Upper lobe of left lung (tissue), 6 donors: ENCODE measurements around the gene BACH1. TPM values are rescaled to one million over a fixed set of nuclear protein-coding genes. Genes with fewer than 3 reads are reported as not detected.

Experiments used
- ATAC-seq, 2 donors: fragments of 200-7000 bp; cut with Tn5 transposase; one replicate each; pipeline ENCODE4 v1.9.1; 2022; ENCODE audit warnings: mild to moderate bottlenecking in 2 of 2, moderate library complexity in 2 of 2; ENCODE audit not compliant: low FRiP score in 2 of 2
- DNase-seq, 2 donors: peaks; one replicate each; pipeline ENCODE4 v3.0.0-alpha.2; 2019 to 2020
- H3K27ac ChIP-seq, 4 donors: fragments of 200-600 bp; sonication (generic); one replicate each; pipeline ENCODE4 v1.5.1; 2016 to 2019
- H3K27me3 ChIP-seq, 4 donors: fragments of 200-600 bp; sonication (generic); one replicate each; pipeline ENCODE4 v1.5.1; 2017 to 2019
- H3K36me3 ChIP-seq, 4 donors: fragments of 200-600 bp; sonication (generic); one replicate each; pipeline ENCODE4 v1.5.1; 2016 to 2019
- H3K4me1 ChIP-seq, 4 donors: fragments of 200-600 bp; sonication (generic); one replicate each; pipeline ENCODE4 v1.5.1; 2018 to 2019
- H3K4me3 ChIP-seq, 4 donors: fragments of 200-600 bp; sonication (generic); one replicate each; pipeline ENCODE4 v1.5.1; 2017 to 2019; ENCODE audit warnings: mild to moderate bottlenecking in 2 of 4, moderate library complexity in 1 of 4
- H3K9me3 ChIP-seq, 4 donors: fragments of 200-600 bp; sonication (generic); one replicate each; pipeline ENCODE4 v1.5.1; 2018 to 2019
- EP300 ChIP-seq, 4 donors: sonication (generic); formaldehyde crosslinking; IDR thresholded peaks; one replicate each; pipeline ENCODE4 v1.5.1; 2017; ENCODE audit warnings: antibody characterized with exemption in 4 of 4, control low read depth in 2 of 4
- POLR2A ChIP-seq, 4 donors: fragments of 450-650 bp; IDR thresholded peaks; one replicate each; pipeline ENCODE4 v1.5.1; 2016 to 2017; ENCODE audit warnings: antibody characterized with exemption in 4 of 4, mild to moderate bottlenecking in 2 of 4
- POLR2AphosphoS5 ChIP-seq, 2 donors: sonication (generic); formaldehyde crosslinking; IDR thresholded peaks; one replicate each; pipeline ENCODE4 v1.5.1; 2017; ENCODE audit warnings: antibody characterized with exemption in 2 of 2
- WGBS, 2 donors: methylation state at CpG; one replicate each; pipeline ENCODE4 v1.1.5; 2017 to 2018; 5-methylcytosine and 5-hydroxymethylcytosine counted together
- total RNA-seq, 6 donors: library from RNA; depleted of rRNA in 4 of 6; stranded (reverse); fragments of >200 nt in 4 of 6; gene quantifications; one replicate each; pipeline versions ENCODE4 v1.1.0 to v1.2.1, GENCODE V29; 2016 to 2021
- TF ChIP-seq, protein P1 (sequence below), 6 experiments: fragments of 450-650 bp in 4 of 6; fragments of 200-600 bp in 2 of 6; sonication (generic) in 2 of 6; IDR thresholded peaks; one replicate each; pipeline ENCODE4 v1.5.1; 2016 to 2019; ENCODE audit warnings: antibody characterized with exemption in 6 of 6
- donor health status: DM: no; HTN: no; CAD: no; lungs with moderate emphysema.
- donor health status: DM: no; HTN: yes; CAD: no; lungs with severe emphysema.

The BACH1 gene
- total RNA-seq, 6 donors from 2014 or later = 41.6 to 119 (median 78.9) TPM

DNA sequence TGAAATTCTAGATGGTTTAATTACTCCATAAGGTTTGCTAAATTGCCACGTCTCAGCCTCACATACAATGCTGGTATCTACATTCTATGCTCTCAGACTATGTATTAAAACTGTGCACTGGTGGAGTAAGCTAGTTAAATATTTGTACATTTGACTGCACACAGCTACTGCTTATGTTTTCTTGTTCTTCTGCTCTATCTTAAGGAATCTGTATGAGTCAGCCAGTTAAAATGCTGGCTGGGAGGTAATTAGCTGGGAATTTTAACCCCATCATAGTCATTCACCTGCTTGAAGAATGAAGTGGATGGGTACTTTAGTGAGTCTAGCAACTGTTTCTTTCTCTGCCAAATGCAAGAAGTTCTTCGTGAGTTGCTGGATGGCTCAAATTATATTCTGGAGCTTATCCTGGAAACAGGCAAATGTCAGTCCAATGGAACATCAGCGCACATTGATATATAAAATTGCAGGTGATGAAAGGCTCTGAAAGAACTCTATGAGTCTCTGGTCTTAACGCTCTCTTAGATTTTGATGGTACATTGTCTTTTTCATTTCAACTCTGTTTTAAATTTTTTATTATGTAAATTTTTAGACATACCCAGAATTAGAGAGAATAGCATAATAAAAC lies 83.4 kb downstream of the BACH1 start:
- Histone ChIP-seq H3K36me3 (no peaks in the 10 kb centered on the region), H3K27ac (no peak overlapping the region), H3K27me3 (no peaks in the 10 kb centered on the region), H3K9me3 (no peaks in the 10 kb centered on the region), H3K4me3 (no peak overlapping the region), H3K4me1 (no peaks in the 10 kb centered on the region)
- WGBS, 2 donors = 85 to 89% methylated on average over 4 of the region's 4 CpGs
- TF ChIP-seq, protein P1, sequence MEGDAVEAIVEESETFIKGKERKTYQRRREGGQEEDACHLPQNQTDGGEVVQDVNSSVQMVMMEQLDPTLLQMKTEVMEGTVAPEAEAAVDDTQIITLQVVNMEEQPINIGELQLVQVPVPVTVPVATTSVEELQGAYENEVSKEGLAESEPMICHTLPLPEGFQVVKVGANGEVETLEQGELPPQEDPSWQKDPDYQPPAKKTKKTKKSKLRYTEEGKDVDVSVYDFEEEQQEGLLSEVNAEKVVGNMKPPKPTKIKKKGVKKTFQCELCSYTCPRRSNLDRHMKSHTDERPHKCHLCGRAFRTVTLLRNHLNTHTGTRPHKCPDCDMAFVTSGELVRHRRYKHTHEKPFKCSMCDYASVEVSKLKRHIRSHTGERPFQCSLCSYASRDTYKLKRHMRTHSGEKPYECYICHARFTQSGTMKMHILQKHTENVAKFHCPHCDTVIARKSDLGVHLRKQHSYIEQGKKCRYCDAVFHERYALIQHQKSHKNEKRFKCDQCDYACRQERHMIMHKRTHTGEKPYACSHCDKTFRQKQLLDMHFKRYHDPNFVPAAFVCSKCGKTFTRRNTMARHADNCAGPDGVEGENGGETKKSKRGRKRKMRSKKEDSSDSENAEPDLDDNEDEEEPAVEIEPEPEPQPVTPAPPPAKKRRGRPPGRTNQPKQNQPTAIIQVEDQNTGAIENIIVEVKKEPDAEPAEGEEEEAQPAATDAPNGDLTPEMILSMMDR (IDR thresholded peaks at IDR 0.05) = no peak
- no peak for TF ChIP-seq POLR2AphosphoS5 (IDR thresholded peaks at IDR 0.05)
- no peak for TF ChIP-seq EP300 (IDR thresholded peaks at IDR 0.05)
- TF ChIP-seq POLR2A (IDR thresholded peaks at IDR 0.05) = no peak
- peak in 1 of 2 donors; percentile 43 for ATAC-seq
- no peak for DNase-seq

GRCh38 chr21:29384683-29385359 lies 86.1 kb downstream of the BACH1 start:
- H3K36me3 ChIP-seq = no peaks in the 10 kb centered on the region
- no peak for DNase-seq
- no peak overlapping the region for H3K4me3 ChIP-seq
- 68 to 70% methylated on average over 2 of the region's 2 CpGs for WGBS, 2 donors
- H3K4me1 ChIP-seq = no peaks in the 10 kb centered on the region
- TF ChIP-seq POLR2AphosphoS5 (IDR thresholded peaks at IDR 0.05) = no peak
- TF ChIP-seq, protein P1 (IDR thresholded peaks at IDR 0.05) = no peak
- TF ChIP-seq POLR2A (IDR thresholded peaks at IDR 0.05) = no peak
- no peak for TF ChIP-seq EP300 (IDR thresholded peaks at IDR 0.05)
- H3K9me3 ChIP-seq = no peaks in the 10 kb centered on the region
- H3K27me3 ChIP-seq = no peaks in the 10 kb centered on the region
- H3K27ac ChIP-seq = no peak overlapping the region
- no peak for ATAC-seq

DNA sequence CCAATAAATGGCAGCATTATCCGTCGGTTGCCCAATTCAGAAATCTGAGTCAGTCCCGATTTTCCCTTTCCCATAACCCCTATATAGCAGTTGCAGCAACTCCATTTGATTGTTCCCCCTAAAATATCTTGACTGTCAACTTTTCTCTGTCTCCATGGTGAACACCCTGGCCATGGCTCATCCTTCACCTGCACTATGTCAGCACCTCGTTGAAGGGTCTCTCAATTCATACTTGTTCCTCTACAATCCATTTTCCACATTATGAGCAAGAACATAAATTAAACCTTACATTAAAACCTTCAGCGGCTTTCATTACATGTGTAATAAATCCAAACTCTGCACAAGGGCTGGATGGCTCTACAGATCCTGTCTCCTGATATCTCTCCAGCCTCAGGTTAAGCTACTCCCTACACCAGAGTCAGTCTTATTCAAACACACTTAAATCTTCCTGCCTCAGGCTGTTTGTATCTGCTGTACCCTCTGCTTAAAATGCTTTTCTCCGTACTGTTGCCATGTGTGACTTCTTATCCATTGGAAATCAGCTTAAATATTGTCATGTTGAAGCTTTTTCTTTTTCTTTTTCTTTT lies 87.3 kb downstream of the BACH1 start:
- ATAC-seq (no peak), DNase-seq (no peak)
- 92 to 93% methylated on average over 6 of the region's 6 CpGs for WGBS, 2 donors
- Histone ChIP-seq H3K4me3 (no peak overlapping the region), H3K4me1 (no peaks in the 10 kb centered on the region), H3K36me3 (no peaks in the 10 kb centered on the region), H3K27me3 (no peaks in the 10 kb centered on the region), H3K9me3 (no peaks in the 10 kb centered on the region), H3K27ac (no peak overlapping the region)
- TF ChIP-seq POLR2A (IDR thresholded peaks at IDR 0.05) (no peak), POLR2AphosphoS5 (IDR thresholded peaks at IDR 0.05) (no peak), EP300 (IDR thresholded peaks at IDR 0.05) (no peak)
- TF ChIP-seq, protein P1 (IDR thresholded peaks at IDR 0.05) = no peak

DNA sequence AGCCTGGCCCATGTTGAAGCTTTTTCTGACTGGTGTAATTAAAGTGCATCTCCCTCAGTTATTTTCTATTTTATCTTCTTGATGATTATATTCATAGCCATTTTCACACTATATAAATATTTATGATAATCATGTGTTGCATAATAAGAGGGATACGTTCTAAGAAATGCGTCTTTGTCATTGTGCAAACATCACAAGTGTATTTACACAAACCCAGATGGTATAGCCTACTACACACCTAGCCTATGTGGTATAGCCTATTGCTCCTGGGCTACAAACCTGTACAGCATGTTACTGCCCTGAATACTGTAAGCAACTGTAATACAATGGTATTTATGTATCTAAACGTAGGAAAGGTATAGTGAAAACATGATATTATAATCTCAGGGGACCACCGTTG lies 88.1 kb downstream of the BACH1 start:
- H3K4me3 ChIP-seq = no peak overlapping the region
- DNase-seq (no peak), ATAC-seq (no peak)
- no peak overlapping the region for H3K27ac ChIP-seq
- H3K27me3 ChIP-seq = no peaks in the 10 kb centered on the region
- H3K36me3 ChIP-seq = no peaks in the 10 kb centered on the region
- no peaks in the 10 kb centered on the region for H3K4me1 ChIP-seq
- TF ChIP-seq EP300 (IDR thresholded peaks at IDR 0.05) = no peak
- TF ChIP-seq POLR2AphosphoS5 (IDR thresholded peaks at IDR 0.05) = no peak
- TF ChIP-seq, protein P1 (IDR thresholded peaks at IDR 0.05) = no peak
- H3K9me3 ChIP-seq = no peaks in the 10 kb centered on the region
- WGBS, 2 donors = 78 to 80% methylated on average over 4 of the region's 4 CpGs
